Stimulated activated CD8-positive, alpha-beta memory T cell treated with anti-CD3 and anti-CD28 coated beads, Interleukin-2, amount 100 ng/mL, for 48 hours (primary cell): ENCODE measurements around the gene TNFSF15.

Source experiments
- DNase-seq, 2 donors: peaks; one replicate each; pipeline ENCODE4 v3.0.0-alpha.2; 2020; ENCODE audit warnings: low read depth in 2 of 2

The TNFSF15 gene

GRCh38 chr9:114825126-114825795 lies 19.4 kb upstream of the TNFSF15 start:
- no peak for DNase-seq

- no peak for DNase-seq
Measured at GRCh38 chr9:114824110-114824509, 18.3 kb upstream of the TNFSF15 start.

- no peak for DNase-seq
Measured at GRCh38 chr9:114823441-114823840, 17.6 kb upstream of the TNFSF15 start.

- DNase-seq, result no peak
Measured at GRCh38 chr9:114822708-114823107, 16.9 kb upstream of the TNFSF15 start.

GRCh38 chr9:114820776-114821501 lies 15.1 kb upstream of the TNFSF15 start:
- no peak for DNase-seq

GRCh38 chr9:114818178-114818577 lies 12.3 kb upstream of the TNFSF15 start:
- DNase-seq, result no peak

GRCh38 chr9:114813717-114814418 lies 8.0 kb upstream of the TNFSF15 start:
- DNase-seq, result no peak

GRCh38 chr9:114811966-114812636 lies 6.3 kb upstream of the TNFSF15 start:
- DNase-seq, result no peak

GRCh38 chr9:114811301-114811700 lies 5.5 kb upstream of the TNFSF15 start:
- DNase-seq, result no peak

GRCh38 chr9:114810614-114811013 lies 4.8 kb upstream of the TNFSF15 start:
- DNase-seq, result no peak

- no peak for DNase-seq
Measured at GRCh38 chr9:114806526-114806900, 674 bp upstream of the TNFSF15 start.

GRCh38 chr9:114804505-114804904 lies 1.3 kb downstream of the TNFSF15 start:
- DNase-seq, result no peak

GRCh38 chr9:114803479-114804265 lies 2.2 kb downstream of the TNFSF15 start:
- no peak for DNase-seq

- no peak for DNase-seq
Measured at GRCh38 chr9:114799925-114800324, 5.9 kb downstream of the TNFSF15 start.

- no peak for DNase-seq
Measured at GRCh38 chr9:114799441-114799840, 6.4 kb downstream of the TNFSF15 start.

GRCh38 chr9:114798780-114799427 lies 6.9 kb downstream of the TNFSF15 start:
- no peak for DNase-seq

- DNase-seq, result no peak
Measured at GRCh38 chr9:114798101-114798500, 7.7 kb downstream of the TNFSF15 start.

GRCh38 chr9:114792396-114792795 lies 13.4 kb downstream of the TNFSF15 start:
- no peak for DNase-seq

GRCh38 chr9:114791736-114792135 lies 14.1 kb downstream of the TNFSF15 start:
- DNase-seq, result no peak

GRCh38 chr9:114791312-114791711 lies 14.5 kb downstream of the TNFSF15 start:
- DNase-seq, result no peak

GRCh38 chr9:114790521-114790920 lies 15.3 kb downstream of the TNFSF15 start:
- no peak for DNase-seq
